Keratinocyte (primary cell): ENCODE measurements around the gene C1orf167. TPM values are rescaled to one million over a fixed set of nuclear protein-coding genes. Genes with fewer than 3 reads are reported as not detected.

Experiments
- DNase-seq: peaks from one replicate; pipeline ENCODE4 v3.0.0-alpha.2; 2011; ENCODE audit warnings: low read depth, missing footprints, low spot score
- FAIRE-seq: peaks from 2 replicates; lab custom pipeline; 2011; peaks lifted over from hg19 to GRCh38; lab: Jason Lieb, UNC
- H2AFZ ChIP-seq: 2 replicates; pipeline ENCODE4 v1.6.0; 2012; ENCODE audit warnings: low read length, control low read depth, inconsistent platforms; ENCODE audit not compliant: control insufficient read depth
- H3K27ac ChIP-seq: 2 replicates; pipeline ENCODE4 v1.5.1; 2011; ENCODE audit warnings: low read length; ENCODE audit not compliant: control insufficient read depth, insufficient read depth
- H3K27me3 ChIP-seq: 3 replicates; pipeline ENCODE4 v1.6.0; 2011; ENCODE audit warnings: low read length; ENCODE audit not compliant: control insufficient read depth, insufficient read depth; ENCODE audit errors: extremely low read depth
- H3K36me3 ChIP-seq, 2 experiments: 2 replicates in 1 of 2; 3 replicates in 1 of 2; pipeline ENCODE4 v1.5.1; 2011; ENCODE audit warnings: low read length in 2 of 2, mild to moderate bottlenecking in 1 of 2; ENCODE audit not compliant: control insufficient read depth in 2 of 2, insufficient read depth in 2 of 2; ENCODE audit errors: extremely low read depth in 1 of 2
- H3K4me1 ChIP-seq: 3 replicates; pipeline ENCODE4 v1.5.1; 2011; ENCODE audit warnings: low read length; ENCODE audit not compliant: control insufficient read depth, insufficient read depth; ENCODE audit errors: extremely low read depth
- H3K4me2 ChIP-seq: 3 replicates; pipeline ENCODE4 v1.6.0; 2011; ENCODE audit warnings: low read depth, low read length; ENCODE audit not compliant: control insufficient read depth, insufficient read depth; ENCODE audit errors: extremely low read depth
- H3K4me3 ChIP-seq, 3 experiments: fragments of 200-600 bp in 1 of 3; sonication (generic) in 1 of 3; 2 replicates in 2 of 3; 3 replicates in 1 of 3; pipeline ENCODE4 v1.5.1; 2011 to 2016; ENCODE audit warnings: low read length in 3 of 3, mild to moderate bottlenecking in 3 of 3, control low read depth in 2 of 3, inconsistent platforms in 1 of 3, low read depth in 1 of 3, mixed read lengths in 1 of 3, mixed run types in 1 of 3, moderate library complexity in 1 of 3; ENCODE audit not compliant: control insufficient read depth in 2 of 3, insufficient read depth in 2 of 3; ENCODE audit errors: extremely low read depth in 1 of 3
- H3K79me2 ChIP-seq: 2 replicates; pipeline ENCODE4 v1.6.0; 2012; ENCODE audit warnings: low read length; ENCODE audit not compliant: control insufficient read depth, insufficient read depth
- H3K9ac ChIP-seq: 3 replicates; pipeline ENCODE4 v1.6.0; 2011; ENCODE audit warnings: low read length; ENCODE audit not compliant: control insufficient read depth, insufficient read depth; ENCODE audit errors: extremely low read depth
- H3K9me1 ChIP-seq: 3 replicates; pipeline ENCODE4 v1.6.0; 2011; ENCODE audit warnings: low read length; ENCODE audit not compliant: control insufficient read depth, insufficient read depth; ENCODE audit errors: extremely low read depth
- H3K9me3 ChIP-seq: 2 replicates; pipeline ENCODE4 v1.5.1; 2012; ENCODE audit warnings: low read depth, low read length; ENCODE audit not compliant: control insufficient read depth
- H4K20me1 ChIP-seq: 3 replicates; pipeline ENCODE4 v1.6.0; 2011; ENCODE audit warnings: low read length; ENCODE audit not compliant: control insufficient read depth, insufficient read depth; ENCODE audit errors: extremely low read depth
- EZH2 ChIP-seq: IDR thresholded peaks from one replicate; pipeline ENCODE4 v1.6.1; 2012; ENCODE audit warnings: inconsistent platforms, mild to moderate bottlenecking, low read length, moderate library complexity
- dilution Hi-C: fragments of 300-500 bp; cut with MboI; formaldehyde crosslinking; loops from one replicate; pipeline ENCODE4 v1.7.0; 2020; ENCODE audit warnings: low sequenced_read_pairs; ENCODE audit not compliant: extremely low pct_ligation_motif_present
- polyA plus RNA-seq, 5 experiments: library from polyadenylated mRNA; depleted of rRNA in 3 of 5; stranded (reverse) in 3 of 5; stranded (forward) in 1 of 5; unstranded in 1 of 5; fragments of >200 nt; gene quantifications; 1 replicate in 1 of 5; 2 replicates in 3 of 5; 3 replicates in 1 of 5; pipeline versions ENCODE4 v1.2.1 to v1.2.3, GENCODE V29; 2011 to 2012; ENCODE audit warnings: missing spikeins in 2 of 5, low read depth in 1 of 5, low replicate concordance in 1 of 5
- TF ChIP-seq, protein P1 (sequence below), 3 experiments: IDR thresholded peaks in 1 of 3; conservative IDR thresholded peaks in 1 of 3; optimal IDR thresholded peaks in 1 of 3; 2 replicates in 2 of 3; 3 replicates in 1 of 3; pipeline versions ENCODE3 to v1.5.1; 2011; ENCODE audit warnings: low read length in 3 of 3, mild to moderate bottlenecking in 3 of 3, moderate library complexity in 2 of 3, control low read depth in 1 of 3, inconsistent platforms in 1 of 3; ENCODE audit not compliant: insufficient read depth in 2 of 3; ENCODE audit errors: extremely low read depth in 1 of 3

C1orf167 gene
- polyA plus RNA-seq, 1 donor (not counting 4 experiments of a cell fraction or from before 2014, with no cell fraction given): not detected

DNA sequence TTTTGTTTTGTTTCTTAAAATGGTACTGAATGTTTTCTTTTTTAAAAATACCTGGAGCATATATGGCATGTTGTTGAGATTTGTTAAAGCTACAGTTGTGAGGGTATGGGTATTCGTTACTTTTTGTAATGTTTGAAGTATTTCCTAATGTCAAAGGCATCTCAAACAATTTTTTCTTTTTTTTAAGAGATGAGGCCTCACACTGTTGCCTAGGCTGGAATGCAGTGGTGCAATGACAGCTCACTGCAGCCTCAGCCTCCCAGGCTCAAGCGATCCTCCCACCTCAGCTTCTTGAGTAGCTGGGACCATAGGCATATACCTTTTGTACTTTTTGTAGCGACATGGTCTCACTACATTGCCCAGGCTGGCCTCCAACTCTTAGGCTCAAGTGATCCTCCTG is 60.1 kb downstream of the C1orf167 start:
- H3K9me3 ChIP-seq: no peaks in the 10 kb centered on the region
- H2AFZ ChIP-seq: no peak overlapping the region
- H3K4me1 ChIP-seq: peaks cover 7% of the 10 kb centered on the region
- dilution Hi-C loops: no loop called here
- no peaks in the 10 kb centered on the region for H4K20me1 ChIP-seq
- H3K4me2 ChIP-seq: no peak overlapping the region
- H3K36me3 ChIP-seq: peaks cover 30 to 35% of the 10 kb centered on the region in 2 experiments
- no peaks in the 10 kb centered on the region for H3K79me2 ChIP-seq
- no peak for DNase-seq
- TF ChIP-seq, protein P1, sequence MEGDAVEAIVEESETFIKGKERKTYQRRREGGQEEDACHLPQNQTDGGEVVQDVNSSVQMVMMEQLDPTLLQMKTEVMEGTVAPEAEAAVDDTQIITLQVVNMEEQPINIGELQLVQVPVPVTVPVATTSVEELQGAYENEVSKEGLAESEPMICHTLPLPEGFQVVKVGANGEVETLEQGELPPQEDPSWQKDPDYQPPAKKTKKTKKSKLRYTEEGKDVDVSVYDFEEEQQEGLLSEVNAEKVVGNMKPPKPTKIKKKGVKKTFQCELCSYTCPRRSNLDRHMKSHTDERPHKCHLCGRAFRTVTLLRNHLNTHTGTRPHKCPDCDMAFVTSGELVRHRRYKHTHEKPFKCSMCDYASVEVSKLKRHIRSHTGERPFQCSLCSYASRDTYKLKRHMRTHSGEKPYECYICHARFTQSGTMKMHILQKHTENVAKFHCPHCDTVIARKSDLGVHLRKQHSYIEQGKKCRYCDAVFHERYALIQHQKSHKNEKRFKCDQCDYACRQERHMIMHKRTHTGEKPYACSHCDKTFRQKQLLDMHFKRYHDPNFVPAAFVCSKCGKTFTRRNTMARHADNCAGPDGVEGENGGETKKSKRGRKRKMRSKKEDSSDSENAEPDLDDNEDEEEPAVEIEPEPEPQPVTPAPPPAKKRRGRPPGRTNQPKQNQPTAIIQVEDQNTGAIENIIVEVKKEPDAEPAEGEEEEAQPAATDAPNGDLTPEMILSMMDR (optimal IDR thresholded peaks at IDR 0.05 in 1 of 3, IDR thresholded peaks at IDR 0.05 in 1 of 3, conservative IDR thresholded peaks at IDR 0.05 in 1 of 3; ENCODE audit: extremely low read depth in 1 of 3, insufficient read depth in 2 of 3, low read length in 3 of 3): no peak
- TF ChIP-seq EZH2: no peak
- no peak for FAIRE-seq
- H3K27ac ChIP-seq: no peak overlapping the region
- no peak overlapping the region for H3K4me3 ChIP-seq
- H3K9ac ChIP-seq: no peak overlapping the region
- H3K9me1 ChIP-seq: no peaks in the 10 kb centered on the region
- H3K27me3 ChIP-seq: no peaks in the 10 kb centered on the region

DNA sequence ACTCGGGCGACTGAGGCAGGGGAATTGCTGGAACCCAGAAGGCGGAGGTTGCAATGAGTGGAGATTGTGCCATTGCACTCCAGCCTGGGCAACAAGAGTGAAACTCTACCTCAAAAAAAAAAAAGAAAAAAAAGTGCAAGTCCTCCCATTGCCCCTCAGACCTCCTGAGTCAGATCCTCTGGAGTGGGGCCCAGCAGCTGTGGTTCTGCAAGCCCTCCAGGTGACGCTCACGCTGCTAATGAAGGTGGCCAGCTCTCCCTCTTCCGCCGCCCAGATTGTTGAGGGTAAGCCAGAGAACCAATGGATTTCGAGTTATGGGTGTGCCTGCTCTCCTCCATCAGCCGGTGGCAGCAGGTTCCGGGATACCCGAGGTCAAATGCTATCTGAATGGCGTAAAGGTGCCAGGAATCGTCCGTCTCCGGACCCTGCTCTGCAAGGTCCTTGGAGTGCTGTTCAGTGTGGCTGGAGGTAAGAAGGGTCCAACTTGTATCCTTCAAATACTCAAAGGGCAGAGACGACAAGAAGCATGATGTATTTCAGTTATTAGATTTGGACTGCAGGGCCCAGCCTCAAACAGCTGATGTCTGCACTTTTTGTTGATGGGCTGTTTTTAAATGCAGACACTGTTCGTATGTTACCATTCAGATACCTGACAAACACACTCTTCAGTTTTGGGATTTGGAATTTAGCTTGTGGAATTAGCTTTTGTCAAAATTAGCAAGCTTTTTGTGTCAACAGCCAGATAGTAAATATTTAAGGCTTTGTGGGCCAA is 61.6 kb downstream of the C1orf167 start:
- DNase-seq (no peak), FAIRE-seq (peak; percentile 9)
- Histone ChIP-seq H3K9me3 (no peaks in the 10 kb centered on the region), H3K4me2 (no peak overlapping the region), H4K20me1 (no peaks in the 10 kb centered on the region), H3K9me1 (no peaks in the 10 kb centered on the region), H3K27ac (no peak overlapping the region), H3K4me1 (peaks cover 7% of the 10 kb centered on the region), H3K4me3 (no peak overlapping the region), H3K79me2 (no peaks in the 10 kb centered on the region), H2AFZ (no peak overlapping the region), H3K9ac (no peak overlapping the region), H3K36me3 (peaks cover 37 to 40% of the 10 kb centered on the region in 2 experiments), H3K27me3 (no peaks in the 10 kb centered on the region)
- TF ChIP-seq, protein P1 (optimal IDR thresholded peaks at IDR 0.05 in 1 of 3, IDR thresholded peaks at IDR 0.05 in 1 of 3, conservative IDR thresholded peaks at IDR 0.05 in 1 of 3; ENCODE audit: extremely low read depth in 1 of 3, insufficient read depth in 2 of 3, low read length in 3 of 3): no peak
- no peak for TF ChIP-seq EZH2
- dilution Hi-C loops: no loop called here
